ENCODE measurements around the gene SYT3. TPM values are rescaled to one million over a fixed set of nuclear protein-coding genes. Genes with fewer than 3 reads are reported as not detected.

The SYT3 gene
- total and polyA plus RNA-seq, 2 experiments from 2014 or later: 10.0 to 25.5 TPM

DNA sequence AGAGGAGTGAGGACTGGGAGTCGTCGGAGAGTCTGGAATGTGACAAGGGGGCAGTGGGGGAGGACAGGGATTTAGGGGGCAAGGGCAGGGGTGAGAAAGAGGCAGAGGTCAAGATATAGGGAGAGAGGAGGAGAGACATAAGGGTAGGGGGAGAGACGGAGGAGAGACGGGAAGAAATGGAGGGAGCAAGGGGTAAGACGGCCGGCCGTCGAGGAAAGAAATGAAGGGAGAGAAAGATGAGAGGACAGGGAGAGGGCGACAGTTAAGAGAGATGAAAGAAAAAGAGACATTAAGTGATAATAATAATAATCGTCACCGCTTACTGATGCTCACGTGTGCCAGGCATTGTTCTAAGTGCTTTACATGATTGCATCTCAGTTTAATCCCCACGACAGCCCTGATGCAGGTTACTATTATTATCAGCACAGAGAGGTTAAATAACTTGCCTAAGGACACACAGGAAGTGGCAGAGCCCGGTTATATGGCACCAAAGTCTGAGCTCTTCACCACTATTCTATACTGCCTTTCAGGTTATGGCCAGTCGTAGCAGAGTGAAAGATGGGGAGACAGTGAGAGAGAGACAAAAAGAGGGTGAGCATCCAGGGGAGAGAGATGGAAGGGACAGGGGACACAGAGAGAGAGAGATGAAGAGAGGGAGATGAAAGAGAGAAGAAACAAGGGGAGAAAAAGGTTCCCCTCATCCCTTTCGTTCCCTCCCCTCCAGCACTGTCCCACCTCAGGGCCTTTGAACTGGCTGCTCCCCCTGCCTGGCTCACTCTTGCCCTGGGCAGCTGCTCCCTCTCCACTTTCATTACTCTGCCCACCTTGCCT lies 23.2 kb upstream of the SYT3 start (continued):
- TF ChIP-seq POLR2AphosphoS5 (IDR thresholded peaks at IDR 0.05; ENCODE audit: low read depth) (no peak), REST (IDR thresholded peaks at IDR 0.05; ENCODE audit: unreplicated experiment) (no peak), ZNF331 (CRISPR knock-in tag; IDR thresholded peaks at IDR 0.05; ENCODE audit: low read depth) (no peak)

DNA sequence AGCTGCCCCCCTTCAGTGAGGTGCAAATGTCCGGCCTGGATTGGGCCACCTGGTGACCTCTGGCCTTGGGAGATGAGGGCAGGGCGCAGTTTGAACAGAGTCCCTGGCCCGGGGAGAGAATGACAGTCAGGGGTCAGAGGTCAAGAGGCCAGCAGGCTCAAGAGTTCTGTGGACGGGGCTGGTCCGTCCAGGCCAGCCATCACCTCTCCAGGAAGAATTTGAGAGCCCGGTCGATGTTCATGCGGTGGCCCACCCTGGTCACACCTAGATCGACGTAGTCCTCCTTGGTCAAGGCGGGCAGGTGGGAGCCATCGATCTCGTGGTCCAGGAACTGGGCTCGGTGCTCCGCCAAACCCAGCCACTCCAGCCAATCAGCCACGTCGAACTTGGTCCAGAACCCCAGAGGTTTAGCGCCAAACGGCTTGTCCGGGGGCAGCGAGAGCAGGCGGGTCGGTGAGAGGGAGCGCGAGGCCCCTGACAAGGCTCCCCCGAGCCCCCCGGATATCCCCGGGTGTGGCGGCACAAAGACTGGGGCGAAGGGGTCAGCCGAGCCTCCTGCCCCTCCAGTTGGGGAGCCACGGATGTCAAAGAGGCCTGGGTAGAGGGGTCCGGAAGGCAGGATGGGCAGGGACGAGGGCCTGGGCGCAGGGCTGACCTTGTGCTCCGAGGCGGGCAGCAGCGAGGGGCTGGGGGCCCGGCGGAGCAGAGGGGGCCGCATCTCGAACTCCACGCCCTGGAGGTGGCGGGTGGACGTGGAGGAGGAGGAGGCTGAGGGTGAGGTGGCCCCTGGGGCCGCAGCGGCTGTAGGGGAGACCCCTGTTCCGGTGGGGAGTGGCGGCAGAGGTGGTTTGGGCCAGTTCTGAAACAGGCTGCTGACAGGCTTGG lies 22.3 kb upstream of the SYT3 start:
- peaks cover 43% of the 10 kb centered on the region for H3K36me3 Mint-ChIP-seq (ENCODE audit: low read depth)
- H3K27me3 ChIP-seq (ENCODE audit: insufficient read depth): peaks cover 33% of the 10 kb centered on the region
- no peaks in the 10 kb centered on the region for H3K9me2 ChIP-seq (ENCODE audit: insufficient read depth)
- 0 out of 2 replicates have a peak, but pooled peaks cover 2% of the 10 kb centered on the region for H3F3A ChIP-seq (replicated peaks; ENCODE audit: low read depth)
- no peak overlapping the region for H3K4me2 ChIP-seq
- H3K27ac ChIP-seq (ENCODE audit: low read depth): no peak overlapping the region
- no peak overlapping the region for H3K27ac Mint-ChIP-seq
- ATAC-seq: no peak
- no peak for DNase-seq (ENCODE audit: low spot score)
- no peak overlapping the region for H2AFZ ChIP-seq
- H3K79me2 ChIP-seq (replicated peaks; ENCODE audit: insufficient read depth): no peaks in the 10 kb centered on the region
- no peaks in the 10 kb centered on the region; the same call in 2 of the 3 replicates for H3K4me1 Mint-ChIP-seq
- H3K9me3 Mint-ChIP-seq: peaks cover 85% of the 10 kb centered on the region
- no peaks in the 10 kb centered on the region; the same call in 1 of the 2 replicates for H4K20me1 ChIP-seq (replicated peaks; ENCODE audit: insufficient read depth)
- no peak overlapping the region for H3K4me3 Mint-ChIP-seq
- peaks cover 16% of the 10 kb centered on the region for H3K4me1 ChIP-seq (ENCODE audit: insufficient read depth)
- no peaks in the 10 kb centered on the region for H3K36me3 ChIP-seq (ENCODE audit: insufficient read depth)
- H3K27me3 Mint-ChIP-seq (ENCODE audit: insufficient read depth, low read depth, poor library complexity): peaks cover 19% of the 10 kb centered on the region
- no peak overlapping the region for H3K4me3 ChIP-seq
- TF ChIP-seq EZH2phosphoT487 (IDR thresholded peaks at IDR 0.05; ENCODE audit: unreplicated experiment) (no peak), REST (IDR thresholded peaks at IDR 0.05; ENCODE audit: unreplicated experiment) (no peak), ZNF331 (CRISPR knock-in tag; IDR thresholded peaks at IDR 0.05; ENCODE audit: low read depth) (no peak), STAT1 (IDR thresholded peaks at IDR 0.05; ENCODE audit: unreplicated experiment) (no peak), EZH2 (IDR thresholded peaks at IDR 0.05; ENCODE audit: low read depth, unreplicated experiment) (no peak), CREB1 (CRISPR knock-in tag; IDR thresholded peaks at IDR 0.05; ENCODE audit: low read depth) (no peak), JUNB (IDR thresholded peaks at IDR 0.05; ENCODE audit: unreplicated experiment) (no peak), ZNF114 (CRISPR knock-in tag; IDR thresholded peaks at IDR 0.05) (no peak), CTCF (conservative IDR thresholded peaks at IDR 0.05; ENCODE audit: low read depth in 2 of 2) (no peak), POLR2AphosphoS5 (IDR thresholded peaks at IDR 0.05; ENCODE audit: low read depth) (no peak)
- TF ChIP-seq, protein P1, sequence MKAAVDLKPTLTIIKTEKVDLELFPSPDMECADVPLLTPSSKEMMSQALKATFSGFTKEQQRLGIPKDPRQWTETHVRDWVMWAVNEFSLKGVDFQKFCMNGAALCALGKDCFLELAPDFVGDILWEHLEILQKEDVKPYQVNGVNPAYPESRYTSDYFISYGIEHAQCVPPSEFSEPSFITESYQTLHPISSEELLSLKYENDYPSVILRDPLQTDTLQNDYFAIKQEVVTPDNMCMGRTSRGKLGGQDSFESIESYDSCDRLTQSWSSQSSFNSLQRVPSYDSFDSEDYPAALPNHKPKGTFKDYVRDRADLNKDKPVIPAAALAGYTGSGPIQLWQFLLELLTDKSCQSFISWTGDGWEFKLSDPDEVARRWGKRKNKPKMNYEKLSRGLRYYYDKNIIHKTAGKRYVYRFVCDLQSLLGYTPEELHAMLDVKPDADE (IDR thresholded peaks at IDR 0.05): no peak

Measured in GM23338 (cell line).